CD4-positive, CD25-positive, alpha-beta regulatory T cell (primary cell): ENCODE data around the gene SLC38A8. TPM values are rescaled to one million over a fixed set of nuclear protein-coding genes. Genes with fewer than 3 reads are reported as not detected.

ENCODE experiments used
- ATAC-seq, 2 donors: fragments of 150-1000 bp; cut with Tn5 transposase; one replicate each; pipeline ENCODE4 v1.10.0; 2021; ENCODE audit warnings: low read depth in 2 of 2, moderate number of reproducible peaks in 2 of 2, moderate library complexity in 1 of 2
- DNase-seq, 3 donors: peaks; one replicate each; pipeline versions ENCODE4 v3.0.0 to v3.0.0-alpha.2; 2012 to 2022; ENCODE audit warnings: mixed read lengths in 1 of 3
- H3K27ac ChIP-seq: one replicate; pipeline ENCODE4 v1.7.0; 2013; ENCODE audit warnings: mild to moderate bottlenecking, low read length; ENCODE audit not compliant: insufficient read depth, poor library complexity, severe bottlenecking
- H3K27me3 ChIP-seq: one replicate; pipeline ENCODE4 v1.7.0; 2013; ENCODE audit warnings: low read length; ENCODE audit not compliant: control insufficient read depth, insufficient read depth
- H3K36me3 ChIP-seq: one replicate; pipeline ENCODE4 v1.7.0; 2013; ENCODE audit warnings: mild to moderate bottlenecking, low read length, moderate library complexity; ENCODE audit not compliant: control insufficient read depth, insufficient read depth
- H3K4me1 ChIP-seq: 2 replicates; pipeline ENCODE4 v1.7.0; 2013; ENCODE audit warnings: mild to moderate bottlenecking, low read length; ENCODE audit not compliant: insufficient read depth, control insufficient read depth, poor library complexity, severe bottlenecking
- H3K4me3 ChIP-seq: one replicate; pipeline ENCODE4 v1.7.0; 2013; ENCODE audit warnings: low read depth, mild to moderate bottlenecking, low read length, moderate library complexity
- H3K9me3 ChIP-seq, 2 experiments: 1 replicate in 1 of 2; 2 replicates in 1 of 2; pipeline ENCODE4 v1.7.0; 2013; ENCODE audit warnings: low read length in 2 of 2, mild to moderate bottlenecking in 1 of 2, moderate library complexity in 1 of 2; ENCODE audit not compliant: control insufficient read depth in 2 of 2
- H3K27ac Mint-ChIP-seq, 3 donors: one replicate each; pipeline ENCODE4 v1.8.0; 2020 to 2022; ENCODE audit warnings: mild to moderate bottlenecking in 3 of 3, mixed read lengths in 3 of 3, moderate library complexity in 2 of 3
- H3K27me3 Mint-ChIP-seq: one replicate; pipeline ENCODE4 v1.8.0; 2022; ENCODE audit warnings: mild to moderate bottlenecking, mixed read lengths
- H3K36me3 Mint-ChIP-seq: one replicate; pipeline ENCODE4 v1.8.0; 2020; ENCODE audit warnings: mixed read lengths
- H3K4me1 Mint-ChIP-seq, 4 donors: one replicate each; pipeline ENCODE4 v1.8.0; 2020 to 2022; ENCODE audit warnings: mixed read lengths in 4 of 4, mild to moderate bottlenecking in 1 of 4
- H3K4me3 Mint-ChIP-seq, 4 donors: one replicate each; pipeline ENCODE4 v1.8.0; 2020 to 2022; ENCODE audit warnings: mild to moderate bottlenecking in 4 of 4, mixed read lengths in 4 of 4, moderate library complexity in 3 of 4
- H3K9me3 Mint-ChIP-seq, 7 donors: one replicate each; pipeline ENCODE4 v1.8.0; 2020 to 2022; ENCODE audit warnings: mixed read lengths in 7 of 7, mild to moderate bottlenecking in 3 of 7, moderate library complexity in 2 of 7
- polyA plus RNA-seq, 4 donors: library from polyadenylated mRNA; unstranded; fragments of 300-500 nt; fragmentation: Illumina TruSeq; gene quantifications; one replicate each; pipeline ENCODE4 v1.2.3, GENCODE V29; 2021
- total RNA-seq: library from RNA; stranded (reverse); gene quantifications from one replicate; pipeline ENCODE4 v1.2.3, GENCODE V29; 2022

SLC38A8 gene
- total and polyA plus RNA-seq, 5 donors from 2014 or later: not detected

GRCh38 chr16:83964684-83965443 is 77.7 kb downstream of the SLC38A8 start:
- Mint-ChIP-seq H3K36me3 (no peaks in the 10 kb centered on the region), H3K4me3 (no peak overlapping the region), H3K9me3 (no peaks in the 10 kb centered on the region), H3K4me1 (peaks cover 0 to 3% (median 0%) of the 10 kb centered on the region in 4 donors), H3K27me3 (peaks cover 8% of the 10 kb centered on the region), H3K27ac (peak overlapping the region in 1 of 3 donors; percentile 54)
- ATAC-seq (no peak), DNase-seq (no peak)
- H3K36me3 ChIP-seq: no peaks in the 10 kb centered on the region
- no peak overlapping the region for H3K4me3 ChIP-seq
- peaks cover 3% of the 10 kb centered on the region for H3K4me1 ChIP-seq
- no peaks in the 10 kb centered on the region for H3K27me3 ChIP-seq
- H3K27ac ChIP-seq: no peak overlapping the region
- no peaks in the 10 kb centered on the region for H3K9me3 ChIP-seq

- no peak overlapping the region for H3K4me3 Mint-ChIP-seq
- ATAC-seq (no peak), DNase-seq (no peak)
- no peaks in the 10 kb centered on the region for H3K9me3 Mint-ChIP-seq
- Histone ChIP-seq H3K9me3 (no peaks in the 10 kb centered on the region), H3K27ac (no peak overlapping the region), H3K4me1 (peaks cover 3% of the 10 kb centered on the region), H3K4me3 (no peak overlapping the region), H3K36me3 (no peaks in the 10 kb centered on the region), H3K27me3 (no peaks in the 10 kb centered on the region)
- H3K27ac Mint-ChIP-seq: no peak overlapping the region
- peaks cover 0 to 3% (median 0%) of the 10 kb centered on the region in 4 donors for H3K4me1 Mint-ChIP-seq
- no peaks in the 10 kb centered on the region for H3K36me3 Mint-ChIP-seq
- H3K27me3 Mint-ChIP-seq: peaks cover 4% of the 10 kb centered on the region
Measured at GRCh38 chr16:83963277-83964119, 79.1 kb downstream of the SLC38A8 start.

- Mint-ChIP-seq H3K27ac (no peak overlapping the region), H3K9me3 (no peaks in the 10 kb centered on the region), H3K4me3 (no peak overlapping the region), H3K4me1 (peaks cover 0 to 3% (median 0%) of the 10 kb centered on the region in 4 donors), H3K36me3 (no peaks in the 10 kb centered on the region), H3K27me3 (no peaks in the 10 kb centered on the region)
- DNase-seq: no peak
- H3K27me3 ChIP-seq: no peaks in the 10 kb centered on the region
- no peaks in the 10 kb centered on the region for H3K36me3 ChIP-seq
- H3K4me1 ChIP-seq: no peaks in the 10 kb centered on the region
- no peak overlapping the region for H3K27ac ChIP-seq
- no peaks in the 10 kb centered on the region for H3K9me3 ChIP-seq
- H3K4me3 ChIP-seq: no peak overlapping the region
- ATAC-seq: no peak
Measured at GRCh38 chr16:83961591-83961990, 81.0 kb downstream of the SLC38A8 start.

GRCh38 chr16:83960521-83961249 is 81.9 kb downstream of the SLC38A8 start:
- H3K27me3 ChIP-seq: no peaks in the 10 kb centered on the region
- Mint-ChIP-seq H3K36me3 (no peaks in the 10 kb centered on the region), H3K27me3 (no peaks in the 10 kb centered on the region), H3K27ac (no peak overlapping the region), H3K4me3 (no peak overlapping the region), H3K4me1 (peaks cover 0 to 3% (median 0%) of the 10 kb centered on the region in 4 donors), H3K9me3 (no peaks in the 10 kb centered on the region)
- DNase-seq (no peak), ATAC-seq (no peak)
- H3K9me3 ChIP-seq: no peaks in the 10 kb centered on the region
- H3K27ac ChIP-seq: no peak overlapping the region
- H3K4me3 ChIP-seq: no peak overlapping the region
- H3K4me1 ChIP-seq: no peaks in the 10 kb centered on the region
- H3K36me3 ChIP-seq: no peaks in the 10 kb centered on the region

Other genes with a start within 250 kb of the SLC38A8 start
- gene HSBP1, start 234.8 kb downstream of the SLC38A8 start, total RNA-seq: 26.7 TPM
- 10 to 100 TPM; 25.1 to 53.0 (median 38.3) TPM for gene HSBP1, start 234.8 kb downstream of the SLC38A8 start, polyA plus RNA-seq
- 6.5 TPM for gene MLYCD, start 143.7 kb downstream of the SLC38A8 start, total RNA-seq
- gene MLYCD, start 143.7 kb downstream of the SLC38A8 start, polyA plus RNA-seq: 1 to 10 TPM; 1.9 to 3.0 (median 2.2) TPM
- 0.72 TPM for gene OSGIN1, start 89.6 kb downstream of the SLC38A8 start, total RNA-seq
- gene OSGIN1, start 89.6 kb downstream of the SLC38A8 start, polyA plus RNA-seq: under 1 TPM in 1 of 4 donors, not detected in 3; 0.29 TPM
- not detected for gene NECAB2, start 74.6 kb downstream of the SLC38A8 start, total RNA-seq
- gene NECAB2, start 74.6 kb downstream of the SLC38A8 start, polyA plus RNA-seq: not detected
- gene MBTPS1, start 74.1 kb upstream of the SLC38A8 start, total RNA-seq: 118 TPM
- gene MBTPS1, start 74.1 kb upstream of the SLC38A8 start, polyA plus RNA-seq: 10 to 100 TPM; 40.6 to 62.5 (median 47.8) TPM
- gene HSDL1, start 102.4 kb upstream of the SLC38A8 start, total RNA-seq: 17.3 TPM
- gene HSDL1, start 102.4 kb upstream of the SLC38A8 start, polyA plus RNA-seq: 10 to 100 TPM in 1 of 4 donors, 1 to 10 TPM in 3; 6.8 to 10.6 (median 9.6) TPM
- 0.27 TPM for gene DNAAF1, start 102.5 kb upstream of the SLC38A8 start, total RNA-seq
- gene DNAAF1, start 102.5 kb upstream of the SLC38A8 start, polyA plus RNA-seq: under 1 TPM in 3 of 4 donors, not detected in 1; 0.03 to 0.81 (median 0.33) TPM
- 90.6 TPM for gene TAF1C, start 144.3 kb upstream of the SLC38A8 start, total RNA-seq
- gene TAF1C, start 144.3 kb upstream of the SLC38A8 start, polyA plus RNA-seq: 1 to 10 TPM; 6.3 to 8.6 (median 7.2) TPM
- not detected for gene ADAD2, start 148.4 kb upstream of the SLC38A8 start, total RNA-seq
- gene ADAD2, start 148.4 kb upstream of the SLC38A8 start, polyA plus RNA-seq: under 1 TPM in 3 of 4 donors, not detected in 1; 0.07 to 0.40 (median 0.25) TPM
- not detected for gene KCNG4, start 197.2 kb upstream of the SLC38A8 start, total RNA-seq
- not detected for gene KCNG4, start 197.2 kb upstream of the SLC38A8 start, polyA plus RNA-seq